ENCODE measurements around the gene ZNF350. TPM values are rescaled to one million over a fixed set of nuclear protein-coding genes. Genes with fewer than 3 reads are reported as not detected.
A peak's percentile ranks its signal among the peaks of the same experiment; 100 is the strongest.

ZNF350 gene
- total and polyA plus RNA-seq, 2 of the 13 experiments (the other 11 are each of a cell fraction or from before 2014, with no cell fraction given): 3.7 to 6.9 TPM

DNA sequence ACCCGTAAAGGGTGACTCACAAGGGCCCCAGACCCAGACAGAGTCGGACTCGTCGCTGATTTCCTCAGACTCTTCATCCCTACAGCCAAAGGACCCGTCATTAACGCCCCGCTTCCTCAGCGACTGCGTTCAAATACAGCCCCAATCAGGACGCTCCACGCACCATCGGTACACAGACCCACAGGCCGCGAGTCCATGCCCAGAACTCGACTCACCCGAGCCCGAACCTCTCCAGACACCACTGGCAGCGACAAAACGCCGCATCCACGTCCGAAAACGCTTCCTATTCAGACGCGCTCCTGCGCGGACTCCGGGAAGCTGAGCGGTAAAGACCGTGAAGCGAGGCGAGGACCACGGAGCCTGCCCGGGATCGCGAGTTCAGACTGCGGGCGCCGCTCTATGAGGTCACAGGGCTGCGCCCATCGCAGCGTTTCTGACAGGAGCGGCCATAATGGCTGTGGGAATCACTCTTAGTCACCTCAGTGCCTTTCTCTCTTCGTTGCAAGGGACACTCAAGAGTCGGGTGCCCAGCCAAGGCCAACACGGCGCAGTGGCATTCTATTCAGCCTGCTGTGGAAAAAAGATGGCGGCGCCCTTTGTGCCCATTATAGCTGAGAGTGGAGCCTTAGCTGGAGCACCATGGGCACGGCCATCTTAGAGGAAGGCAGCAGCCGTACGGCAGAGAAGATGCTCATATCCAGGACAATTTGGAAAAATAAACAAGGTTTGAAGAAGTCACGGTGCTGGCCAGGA, 41.6 kb upstream of the ZNF350 start, which contains the start of gene ZNF614 (continued):
- TF ChIP-seq, protein P1, sequence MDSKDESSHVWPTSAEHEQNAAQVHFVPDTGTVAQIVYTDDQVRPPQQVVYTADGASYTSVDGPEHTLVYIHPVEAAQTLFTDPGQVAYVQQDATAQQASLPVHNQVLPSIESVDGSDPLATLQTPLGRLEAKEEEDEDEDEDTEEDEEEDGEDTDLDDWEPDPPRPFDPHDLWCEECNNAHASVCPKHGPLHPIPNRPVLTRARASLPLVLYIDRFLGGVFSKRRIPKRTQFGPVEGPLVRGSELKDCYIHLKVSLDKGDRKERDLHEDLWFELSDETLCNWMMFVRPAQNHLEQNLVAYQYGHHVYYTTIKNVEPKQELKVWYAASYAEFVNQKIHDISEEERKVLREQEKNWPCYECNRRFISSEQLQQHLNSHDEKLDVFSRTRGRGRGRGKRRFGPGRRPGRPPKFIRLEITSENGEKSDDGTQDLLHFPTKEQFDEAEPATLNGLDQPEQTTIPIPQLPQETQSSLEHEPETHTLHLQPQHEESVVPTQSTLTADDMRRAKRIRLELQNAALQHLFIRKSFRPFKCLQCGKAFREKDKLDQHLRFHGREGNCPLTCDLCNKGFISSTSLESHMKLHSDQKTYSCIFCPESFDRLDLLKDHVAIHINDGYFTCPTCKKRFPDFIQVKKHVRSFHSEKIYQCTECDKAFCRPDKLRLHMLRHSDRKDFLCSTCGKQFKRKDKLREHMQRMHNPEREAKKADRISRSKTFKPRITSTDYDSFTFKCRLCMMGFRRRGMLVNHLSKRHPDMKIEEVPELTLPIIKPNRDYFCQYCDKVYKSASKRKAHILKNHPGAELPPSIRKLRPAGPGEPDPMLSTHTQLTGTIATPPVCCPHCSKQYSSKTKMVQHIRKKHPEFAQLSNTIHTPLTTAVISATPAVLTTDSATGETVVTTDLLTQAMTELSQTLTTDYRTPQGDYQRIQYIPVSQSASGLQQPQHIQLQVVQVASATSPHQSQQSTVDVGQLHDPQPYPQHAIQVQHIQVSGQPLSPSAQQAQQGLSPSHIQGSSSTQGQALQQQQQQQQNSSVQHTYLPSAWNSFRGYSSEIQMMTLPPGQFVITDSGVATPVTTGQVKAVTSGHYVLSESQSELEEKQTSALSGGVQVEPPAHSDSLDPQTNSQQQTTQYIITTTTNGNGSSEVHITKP (CRISPR knock-in tag; IDR thresholded peaks at IDR 0.05; ENCODE audit: low read depth): 0 out of 2 replicates have a peak, but pooled peaks have one; percentile 22
- peak; percentile 94 for TF ChIP-seq KDM5A (IDR thresholded peaks at IDR 0.05; ENCODE audit: borderline replicate concordance, low read length)
- TF ChIP-seq, protein P2, sequence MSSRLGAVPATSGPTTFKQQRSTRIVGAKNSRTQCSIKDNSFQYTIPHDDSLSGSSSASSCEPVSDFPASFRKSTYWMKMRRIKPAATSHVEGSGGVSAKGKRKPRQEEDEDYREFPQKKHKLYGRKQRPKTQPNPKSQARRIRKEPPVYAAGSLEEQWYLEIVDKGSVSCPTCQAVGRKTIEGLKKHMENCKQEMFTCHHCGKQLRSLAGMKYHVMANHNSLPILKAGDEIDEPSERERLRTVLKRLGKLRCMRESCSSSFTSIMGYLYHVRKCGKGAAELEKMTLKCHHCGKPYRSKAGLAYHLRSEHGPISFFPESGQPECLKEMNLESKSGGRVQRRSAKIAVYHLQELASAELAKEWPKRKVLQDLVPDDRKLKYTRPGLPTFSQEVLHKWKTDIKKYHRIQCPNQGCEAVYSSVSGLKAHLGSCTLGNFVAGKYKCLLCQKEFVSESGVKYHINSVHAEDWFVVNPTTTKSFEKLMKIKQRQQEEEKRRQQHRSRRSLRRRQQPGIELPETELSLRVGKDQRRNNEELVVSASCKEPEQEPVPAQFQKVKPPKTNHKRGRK (CRISPR knock-in tag; IDR thresholded peaks at IDR 0.05): no peak
- no peak for TF ChIP-seq TEAD2 (CRISPR knock-in tag; IDR thresholded peaks at IDR 0.05)
- no peak for TF ChIP-seq TRIM24 (CRISPR knock-in tag; IDR thresholded peaks at IDR 0.05)
- peak; percentile 94; the same call in 1 of the 2 replicates for TF ChIP-seq ZNF747 (CRISPR knock-in tag; IDR thresholded peaks at IDR 0.05; ENCODE audit: borderline replicate concordance)
- peak; percentile 89 for TF ChIP-seq ZNF317 (CRISPR knock-in tag; IDR thresholded peaks at IDR 0.05)
- TF ChIP-seq, protein P3, sequence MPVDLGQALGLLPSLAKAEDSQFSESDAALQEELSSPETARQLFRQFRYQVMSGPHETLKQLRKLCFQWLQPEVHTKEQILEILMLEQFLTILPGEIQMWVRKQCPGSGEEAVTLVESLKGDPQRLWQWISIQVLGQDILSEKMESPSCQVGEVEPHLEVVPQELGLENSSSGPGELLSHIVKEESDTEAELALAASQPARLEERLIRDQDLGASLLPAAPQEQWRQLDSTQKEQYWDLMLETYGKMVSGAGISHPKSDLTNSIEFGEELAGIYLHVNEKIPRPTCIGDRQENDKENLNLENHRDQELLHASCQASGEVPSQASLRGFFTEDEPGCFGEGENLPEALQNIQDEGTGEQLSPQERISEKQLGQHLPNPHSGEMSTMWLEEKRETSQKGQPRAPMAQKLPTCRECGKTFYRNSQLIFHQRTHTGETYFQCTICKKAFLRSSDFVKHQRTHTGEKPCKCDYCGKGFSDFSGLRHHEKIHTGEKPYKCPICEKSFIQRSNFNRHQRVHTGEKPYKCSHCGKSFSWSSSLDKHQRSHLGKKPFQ (CRISPR knock-in tag; IDR thresholded peaks at IDR 0.05; ENCODE audit: insufficient replicate concordance): no peak
- TF ChIP-seq GPN1 (CRISPR knock-in tag; IDR thresholded peaks at IDR 0.05; ENCODE audit: borderline replicate concordance): no peak
- TF ChIP-seq ZMAT3 (CRISPR knock-in tag; conservative IDR thresholded peaks at IDR 0.05): 0 out of 2 replicates have a peak, but pooled peaks have one; percentile 50
- no peak for TF ChIP-seq ZNF567 (CRISPR knock-in tag; IDR thresholded peaks at IDR 0.05; ENCODE audit: borderline replicate concordance)
- TF ChIP-seq SCMH1 (CRISPR knock-in tag; IDR thresholded peaks at IDR 0.05; ENCODE audit: borderline replicate concordance): no peak
- TF ChIP-seq, protein P4, sequence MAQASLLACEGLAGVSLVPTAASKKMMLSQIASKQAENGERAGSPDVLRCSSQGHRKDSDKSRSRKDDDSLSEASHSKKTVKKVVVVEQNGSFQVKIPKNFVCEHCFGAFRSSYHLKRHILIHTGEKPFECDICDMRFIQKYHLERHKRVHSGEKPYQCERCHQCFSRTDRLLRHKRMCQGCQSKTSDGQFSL (CRISPR knock-in tag; IDR thresholded peaks at IDR 0.05): no peak
- 0 out of 2 replicates have a peak, but pooled peaks have one; percentile 68 for TF ChIP-seq NFATC3 (CRISPR knock-in tag; IDR thresholded peaks at IDR 0.05)
- peak; percentile 38 for TF ChIP-seq GATAD2A (CRISPR knock-in tag; IDR thresholded peaks at IDR 0.05)
- TF ChIP-seq ZNF777 (CRISPR knock-in tag; IDR thresholded peaks at IDR 0.05): no peak
- TF ChIP-seq ZNF430 (CRISPR knock-in tag; IDR thresholded peaks at IDR 0.05): peak; percentile 90; the same call in 1 of the 2 replicates
- peak; percentile 96 for TF ChIP-seq ZMYM4 (CRISPR knock-in tag; IDR thresholded peaks at IDR 0.05)
- peak; percentile 92; the same call in 1 of the 2 replicates for TF ChIP-seq KAT8 (CRISPR knock-in tag; IDR thresholded peaks at IDR 0.05)
- peak; percentile 63; the same call in 1 of the 2 replicates for TF ChIP-seq ARNTL (CRISPR knock-in tag; IDR thresholded peaks at IDR 0.05)
- TF ChIP-seq HNRNPH1 (optimal IDR thresholded peaks at IDR 0.05; ENCODE audit: low read depth, low read length): no peak
- TF ChIP-seq KMT2A (CRISPR knock-in tag; IDR thresholded peaks at IDR 0.05): peak; percentile 90
- peak; percentile 77; the same call in 1 of the 2 replicates for TF ChIP-seq ZNF766 (CRISPR knock-in tag; IDR thresholded peaks at IDR 0.05; ENCODE audit: borderline replicate concordance)

Measured in HepG2 (cell line).